Measurements from ENCODE around the gene PTCHD1.

PTCHD1 gene

DNA sequence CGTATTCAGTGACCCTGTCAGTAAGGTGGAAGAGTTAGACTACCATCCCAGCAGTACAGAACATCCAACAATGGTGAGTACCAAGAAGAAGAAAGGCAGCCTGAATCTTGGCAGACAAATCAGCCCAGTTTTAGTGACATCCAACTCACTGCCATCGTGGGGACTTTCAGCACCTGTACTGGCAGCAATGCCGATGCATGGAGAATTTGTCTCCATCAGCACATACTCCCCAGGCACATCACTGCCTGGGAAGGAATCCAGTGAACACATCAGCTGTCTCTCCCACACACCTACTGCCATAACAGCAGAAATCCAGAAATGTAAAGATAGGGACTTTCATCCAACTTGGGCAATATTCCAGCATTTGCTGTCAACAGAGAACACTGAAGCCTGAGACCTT is 29.8 kb downstream of the PTCHD1 start:
- DNase-seq: no peak

DNA sequence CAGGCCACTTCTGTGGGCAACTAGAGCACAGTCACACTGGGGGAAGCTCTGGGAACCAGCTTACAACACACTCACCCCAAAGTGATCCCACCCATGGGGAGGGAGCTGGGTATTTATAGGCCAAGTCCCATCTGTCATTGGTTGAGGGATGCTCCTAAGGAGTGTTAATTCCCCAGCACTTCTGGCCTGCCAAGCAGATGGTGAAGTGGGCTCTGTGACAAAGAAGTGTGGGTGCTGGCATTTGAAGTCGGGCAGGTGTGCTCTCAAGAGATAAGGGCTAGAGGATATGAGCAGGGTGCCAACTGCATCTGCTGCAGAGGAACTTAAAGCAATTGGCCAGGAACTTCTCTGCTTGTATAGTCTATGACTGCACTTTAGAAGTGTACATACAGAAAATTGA is 30.9 kb downstream of the PTCHD1 start:
- no peak for DNase-seq

DNA sequence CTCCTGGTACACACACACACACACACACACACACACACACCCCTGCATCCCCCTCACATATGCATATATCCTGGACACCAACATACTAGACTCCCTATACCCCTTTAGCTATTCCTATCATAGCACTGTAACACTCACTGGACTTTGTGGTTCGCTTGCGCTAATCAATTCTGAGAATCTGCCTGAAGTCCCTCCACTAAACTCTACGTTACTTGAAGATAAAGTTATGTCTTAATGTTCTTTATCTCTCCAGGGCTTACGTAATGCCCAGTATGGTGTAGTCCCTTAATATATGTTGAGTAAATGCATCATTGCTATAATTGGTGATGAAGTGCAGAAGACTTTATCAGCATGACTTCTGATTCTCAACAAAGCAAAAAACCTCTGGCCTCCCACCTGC is 32.3 kb downstream of the PTCHD1 start:
- no peak for DNase-seq

DNA sequence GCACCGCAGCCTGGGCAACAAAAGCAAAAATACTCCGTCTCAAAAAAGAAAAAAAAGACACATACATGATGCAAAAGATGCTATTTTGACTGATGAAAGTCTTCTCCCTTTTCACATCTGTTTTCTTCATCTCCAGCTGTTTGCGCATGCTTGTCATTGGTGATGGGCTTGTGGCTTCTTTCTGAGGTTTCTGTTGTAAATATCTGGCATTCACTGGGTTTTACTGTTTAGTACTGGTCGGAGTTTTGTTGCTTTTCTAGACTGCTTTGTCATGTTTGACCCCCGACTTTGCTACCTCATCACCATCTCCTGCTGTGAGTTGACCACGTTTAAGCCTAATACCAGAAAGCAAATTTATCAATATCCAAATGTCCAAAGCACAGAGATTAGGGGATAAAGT is 34.4 kb downstream of the PTCHD1 start:
- no peak for DNase-seq

DNA sequence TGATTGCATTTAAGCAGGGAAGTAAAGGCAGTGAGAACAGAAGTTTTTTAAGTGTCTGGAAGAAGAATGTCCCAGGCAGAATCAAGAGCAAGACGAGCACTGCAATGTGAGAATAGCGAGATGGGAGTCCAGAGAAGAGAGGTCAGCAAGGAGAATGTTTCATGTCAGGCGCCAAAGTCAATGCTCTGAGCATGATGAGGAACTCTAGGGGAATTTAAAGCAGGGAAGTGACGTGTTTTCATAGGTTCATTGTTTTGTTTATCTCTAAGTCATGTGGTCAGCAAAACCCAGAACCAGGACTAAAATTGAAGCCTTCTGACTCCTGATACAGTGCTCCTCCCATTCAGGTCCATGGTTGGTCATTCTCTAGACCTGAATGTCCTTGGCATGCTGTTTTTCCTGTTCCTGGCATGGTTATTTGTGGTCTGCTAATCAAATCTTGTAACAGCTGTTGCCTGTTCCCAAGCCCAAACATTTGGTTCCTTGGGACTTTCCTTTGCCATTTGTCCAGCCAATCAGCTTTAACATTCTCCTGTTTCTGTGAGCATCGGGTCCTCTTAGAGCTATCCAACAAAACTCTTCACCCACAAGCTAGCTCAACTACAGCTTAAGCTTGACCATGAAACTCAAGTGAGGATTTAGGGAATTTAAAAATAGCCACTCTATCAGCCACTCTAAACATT is 37.7 kb downstream of the PTCHD1 start:
- no peak for DNase-seq

DNA sequence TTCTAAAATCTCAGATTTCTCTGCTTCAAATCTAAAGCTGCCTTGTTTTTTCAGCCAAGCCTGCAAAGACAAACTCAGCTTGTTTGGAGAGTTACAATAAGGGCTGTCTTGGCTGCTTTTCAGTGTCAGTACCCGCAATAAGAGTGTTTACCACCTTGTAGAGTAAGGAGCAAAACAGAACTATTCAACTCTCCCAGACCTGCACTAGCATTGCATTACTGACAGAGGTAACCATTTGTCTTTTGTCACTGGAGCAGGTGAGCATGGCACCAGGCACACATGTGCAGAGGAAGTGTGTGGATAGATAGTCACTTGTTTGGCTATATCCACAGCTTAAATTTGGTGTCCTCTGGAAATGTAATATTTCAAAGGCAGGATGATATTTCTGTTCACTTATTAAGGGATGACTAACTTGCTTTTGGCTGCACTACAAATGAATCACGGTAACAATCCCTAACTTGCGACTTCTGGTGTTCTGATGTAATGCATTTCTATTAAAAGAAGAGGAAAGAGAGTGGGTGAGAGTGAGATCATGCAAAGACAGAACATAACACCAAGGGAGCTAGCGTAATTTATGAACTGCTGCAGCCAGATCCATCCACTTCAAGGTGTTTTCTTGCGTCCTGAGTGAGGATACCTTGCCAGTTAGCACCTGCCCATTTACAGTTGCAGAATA is 38.6 kb downstream of the PTCHD1 start:
- DNase-seq: no peak

DNA sequence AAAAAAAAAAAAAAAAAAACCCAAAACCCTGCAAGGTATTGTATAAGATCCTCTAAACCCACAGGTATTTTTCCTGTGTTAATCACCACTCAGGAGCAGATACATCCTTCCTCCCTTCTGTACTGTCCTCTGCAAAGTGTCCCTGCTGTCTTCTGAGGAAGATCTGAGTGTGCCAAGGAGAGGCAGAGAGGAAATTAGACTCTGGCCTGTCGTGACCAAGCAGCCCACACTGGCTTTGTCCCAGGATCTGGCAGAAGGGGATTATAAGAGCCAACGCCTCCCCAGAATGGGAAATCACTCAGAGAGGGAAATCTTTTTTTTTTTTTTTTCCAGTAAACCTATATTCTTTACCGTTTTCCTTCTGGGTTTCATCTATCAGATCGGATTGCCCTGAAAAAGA is 39.6 kb downstream of the PTCHD1 start:
- no peak for DNase-seq

DNA sequence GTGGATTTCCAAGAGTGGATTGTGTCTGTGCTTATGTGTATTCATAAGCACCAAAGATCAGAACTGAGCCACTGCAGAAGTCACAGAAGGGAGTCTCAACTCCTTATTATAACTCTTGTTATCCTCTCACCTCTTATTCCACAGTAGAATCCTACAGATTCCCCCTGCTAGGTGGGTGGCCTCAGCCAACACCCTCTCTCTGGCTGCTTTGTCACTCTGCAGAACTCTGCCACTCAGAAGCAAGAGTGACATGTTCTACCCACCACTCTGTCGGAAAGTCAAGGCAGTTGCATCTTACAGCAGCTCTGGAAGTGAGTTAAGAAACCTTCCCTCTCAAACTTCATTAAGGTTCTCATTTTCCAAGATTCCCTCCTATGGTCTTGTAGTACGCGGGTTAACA is 41.9 kb downstream of the PTCHD1 start:
- no peak for DNase-seq

DNA sequence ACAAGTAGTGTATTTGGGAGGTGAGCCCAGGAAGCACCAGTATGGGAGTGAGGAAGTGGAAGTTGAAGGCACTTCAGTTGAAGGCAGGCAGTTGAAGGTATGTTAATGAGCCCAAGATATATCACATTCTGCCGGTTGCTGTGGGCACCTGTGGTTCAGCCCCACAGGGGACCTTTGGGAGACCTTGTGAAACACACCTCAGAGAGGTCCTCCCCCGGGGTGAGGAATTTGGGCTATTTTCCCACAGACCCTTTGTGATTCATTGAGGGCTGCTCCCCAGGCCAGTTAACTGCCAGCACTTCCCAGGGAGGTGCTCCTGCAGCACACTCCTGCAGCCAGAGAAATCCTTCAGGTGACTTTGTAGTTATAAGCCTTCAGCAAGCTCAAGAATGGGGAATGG is 45.9 kb downstream of the PTCHD1 start:
- no peak for DNase-seq

DNA sequence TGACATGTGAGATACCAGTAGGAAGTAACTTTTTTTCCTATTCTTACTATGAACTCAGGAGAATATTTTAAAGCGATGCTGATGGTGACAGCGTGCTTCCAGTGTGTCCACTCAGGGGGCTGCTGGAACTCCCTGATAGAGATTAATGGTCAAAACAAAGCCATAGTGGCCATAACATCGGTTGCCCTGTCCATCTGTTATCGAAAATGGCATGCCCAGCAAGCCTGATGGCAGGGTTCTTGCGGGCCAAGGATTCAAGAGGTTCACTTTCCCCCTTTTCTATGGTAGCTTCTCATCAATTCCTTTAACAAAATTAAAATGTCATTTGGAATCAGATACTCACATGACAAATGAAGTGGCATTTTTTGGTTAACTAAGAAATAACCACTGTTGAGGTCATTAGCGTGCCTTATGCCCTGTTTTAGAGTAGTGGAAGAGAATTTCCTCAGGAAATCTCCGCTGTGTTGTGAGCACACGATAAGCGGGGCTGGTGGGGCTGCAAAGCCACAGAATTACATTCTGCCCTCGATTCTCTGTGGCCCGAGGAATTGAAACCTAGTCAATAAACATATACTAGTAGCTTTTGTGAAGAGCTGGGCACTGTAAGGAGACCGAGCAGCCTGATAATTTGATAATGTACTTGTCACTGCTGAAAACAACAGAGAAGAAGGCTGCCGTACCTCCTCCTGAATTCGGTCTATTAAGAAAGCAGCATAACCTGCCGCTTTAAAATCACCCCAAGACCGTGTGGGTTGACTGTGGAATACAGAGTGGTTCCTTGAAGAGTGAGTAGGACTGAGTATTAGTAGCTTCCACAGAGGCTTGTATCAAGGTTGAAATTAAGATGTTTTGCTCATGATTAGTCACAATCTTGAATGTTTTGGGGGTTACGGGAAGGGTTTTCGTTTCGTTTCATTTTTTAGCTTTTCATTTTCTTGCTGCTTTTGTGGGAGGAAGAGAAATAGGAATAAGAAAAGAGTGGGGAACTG is 46.7 kb downstream of the PTCHD1 start:
- DNase-seq: no peak

DNA sequence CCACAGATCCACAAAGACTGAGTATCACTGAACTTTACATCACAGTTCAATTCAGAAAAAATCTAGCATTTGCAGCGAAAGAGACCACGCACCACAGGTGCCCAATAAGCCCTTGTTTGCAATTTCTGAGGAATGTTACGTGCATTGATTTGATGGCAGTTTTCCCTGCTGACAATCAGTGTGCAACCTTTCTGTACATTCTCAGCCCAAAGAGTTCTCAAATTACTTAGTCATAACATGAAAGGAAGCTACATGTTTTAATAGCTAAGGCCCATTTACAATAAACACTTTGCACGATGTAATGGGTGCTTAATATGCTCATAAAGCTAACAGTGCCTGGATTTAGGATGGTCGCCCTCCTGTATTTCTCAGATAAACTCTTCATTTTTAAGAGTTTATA is 47.9 kb downstream of the PTCHD1 start:
- no peak for DNase-seq

DNA sequence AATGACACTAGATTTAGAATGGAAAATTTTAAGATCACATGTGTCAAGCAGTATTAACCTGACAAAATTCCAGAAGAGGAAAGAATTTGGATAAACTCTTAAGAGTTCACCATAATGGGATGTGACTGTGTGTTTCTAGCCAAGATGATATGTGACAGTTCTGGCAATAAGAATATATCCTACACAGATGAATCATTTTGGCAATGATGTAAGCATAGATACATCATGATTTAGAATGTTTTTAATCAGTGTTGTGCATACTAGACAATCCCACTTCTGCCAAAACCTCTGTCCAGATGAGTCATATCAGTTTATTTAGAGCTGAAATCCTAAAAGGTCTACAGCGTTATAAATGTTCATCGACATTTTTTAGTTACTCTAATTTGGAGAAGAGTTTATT is 48.8 kb downstream of the PTCHD1 start:
- DNase-seq: no peak

DNA sequence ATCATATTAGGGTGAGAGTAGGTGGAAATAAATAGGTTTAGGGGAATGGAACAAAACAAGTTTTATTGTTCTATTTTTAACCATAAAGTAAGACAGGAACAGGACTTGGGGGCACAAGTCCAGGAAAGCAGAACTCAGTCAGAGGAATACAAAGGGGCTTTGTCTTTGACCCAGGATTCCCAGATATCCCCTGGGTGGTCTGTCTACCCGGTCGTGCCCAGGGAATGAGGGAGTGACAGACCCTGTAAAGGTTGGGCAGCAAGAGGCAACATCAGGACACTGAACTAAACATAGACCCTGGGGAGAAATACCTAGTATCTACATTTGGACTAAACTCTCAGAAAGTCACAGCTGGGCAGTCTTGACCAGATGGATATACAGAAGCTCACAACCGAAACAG is 50.6 kb downstream of the PTCHD1 start:
- DNase-seq: no peak

DNA sequence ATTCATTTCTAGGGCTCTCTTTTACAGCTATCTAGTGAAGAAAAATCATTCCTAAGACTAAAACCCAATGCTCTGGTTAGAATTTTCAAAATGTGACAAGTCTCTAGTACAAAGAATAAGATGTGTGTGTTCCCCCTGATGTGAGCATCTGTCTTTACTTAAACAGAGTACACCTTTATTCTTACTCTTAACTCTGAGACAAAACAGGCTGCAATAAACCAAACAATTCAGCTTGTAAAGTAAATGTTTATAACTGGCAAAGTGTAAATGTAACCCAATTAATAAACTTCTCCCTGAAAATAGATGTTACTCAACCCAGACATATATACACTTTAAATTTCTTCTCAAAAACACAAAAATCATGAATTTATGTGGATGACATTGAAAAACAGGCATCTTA is 51.6 kb downstream of the PTCHD1 start:
- DNase-seq: no peak

DNA sequence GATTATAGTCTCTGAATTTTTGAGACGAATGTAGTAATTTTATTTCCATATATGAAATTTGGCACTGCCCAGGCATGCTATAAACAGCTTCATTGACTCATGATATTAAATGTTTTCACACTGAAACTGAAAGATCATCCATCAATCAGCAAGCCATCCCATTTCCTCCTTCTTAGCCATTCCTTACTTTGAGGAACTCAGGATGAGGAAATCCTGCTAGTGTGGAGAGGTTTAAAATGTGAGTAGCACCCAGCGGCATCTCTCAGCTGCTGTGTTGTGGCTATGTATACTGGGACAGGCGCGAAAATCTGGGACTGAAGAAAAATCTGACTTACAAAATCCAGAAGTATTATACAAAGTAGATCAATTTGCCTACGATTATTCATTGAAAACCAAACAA is 52.1 kb downstream of the PTCHD1 start:
- no peak for DNase-seq

DNA sequence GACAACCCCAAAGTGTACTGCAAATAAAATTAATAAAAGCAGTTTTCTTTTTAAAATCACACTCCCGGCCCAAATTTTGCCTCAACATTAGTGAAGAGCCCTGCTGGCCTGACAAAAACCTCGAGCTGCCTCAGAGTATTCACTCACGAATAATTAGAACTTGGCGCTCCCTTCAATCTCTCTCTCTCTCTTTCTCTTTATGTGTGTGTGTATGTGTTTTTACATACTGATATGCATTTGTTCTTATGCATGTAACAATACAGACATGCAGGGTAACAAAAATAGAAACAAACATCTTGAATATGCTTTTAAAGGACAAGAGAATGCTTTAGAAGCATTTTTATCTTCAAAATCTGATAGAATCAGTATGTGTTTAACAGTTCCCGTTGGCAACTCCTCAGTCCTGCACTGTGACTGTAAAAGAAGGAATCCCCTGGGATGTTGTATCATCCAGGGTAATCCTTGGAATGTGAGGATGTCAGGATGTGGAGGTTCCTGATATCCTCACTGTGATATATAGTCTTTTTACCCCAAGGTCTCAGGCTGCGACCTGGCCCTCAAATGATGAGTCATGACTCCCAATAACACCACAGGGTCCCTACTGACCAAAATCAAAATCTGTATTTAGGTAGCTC is 53.0 kb downstream of the PTCHD1 start:
- no peak for DNase-seq

DNA sequence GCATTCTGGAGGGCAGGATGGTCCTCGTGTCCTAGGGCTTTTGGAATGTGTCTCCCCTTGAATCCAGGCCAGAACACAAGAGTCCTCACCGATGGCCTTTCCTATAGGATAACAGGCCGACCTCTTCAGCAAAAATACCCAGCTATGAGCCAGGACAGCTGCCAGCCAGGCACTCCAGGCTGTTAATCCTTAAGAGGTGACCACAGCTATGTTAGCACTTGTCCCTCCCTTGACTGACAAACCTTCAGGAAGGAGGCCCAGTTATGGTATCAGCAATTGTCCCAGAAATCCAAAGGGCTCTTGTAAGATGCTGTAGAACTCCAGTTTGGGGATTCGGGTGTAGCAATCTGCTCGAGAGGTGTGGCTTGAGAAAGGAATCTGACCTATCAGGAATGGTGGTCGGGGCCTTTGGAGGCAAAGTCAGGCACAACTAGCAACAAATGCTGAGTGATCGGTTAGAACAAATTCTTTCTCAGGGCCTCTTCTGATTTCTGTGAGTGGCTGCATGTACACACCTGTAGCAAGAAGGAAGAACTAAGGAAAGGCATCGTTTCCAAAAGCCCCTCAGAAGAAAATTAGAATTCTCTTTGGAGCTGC is 54.6 kb downstream of the PTCHD1 start:
- DNase-seq: no peak

DNA sequence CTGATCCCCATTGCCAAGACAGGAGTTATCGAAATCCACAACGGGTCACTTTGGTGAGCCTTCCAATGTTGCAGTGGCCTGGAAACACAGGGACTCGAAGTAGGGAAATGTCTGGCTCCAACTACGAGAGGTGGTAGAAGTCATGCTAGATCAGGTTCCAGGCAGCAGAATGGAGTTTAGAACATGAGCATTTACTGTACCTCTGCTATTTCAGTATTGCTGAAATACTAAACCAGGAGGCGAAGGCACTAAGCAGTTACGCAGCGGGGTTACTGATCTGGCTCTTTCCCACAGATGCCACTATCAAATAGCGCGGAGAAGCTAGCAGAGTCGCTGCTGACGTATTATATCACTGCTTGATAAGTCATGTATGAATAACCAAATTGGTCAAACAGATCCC is 56.3 kb downstream of the PTCHD1 start:
- no peak for DNase-seq

DNA sequence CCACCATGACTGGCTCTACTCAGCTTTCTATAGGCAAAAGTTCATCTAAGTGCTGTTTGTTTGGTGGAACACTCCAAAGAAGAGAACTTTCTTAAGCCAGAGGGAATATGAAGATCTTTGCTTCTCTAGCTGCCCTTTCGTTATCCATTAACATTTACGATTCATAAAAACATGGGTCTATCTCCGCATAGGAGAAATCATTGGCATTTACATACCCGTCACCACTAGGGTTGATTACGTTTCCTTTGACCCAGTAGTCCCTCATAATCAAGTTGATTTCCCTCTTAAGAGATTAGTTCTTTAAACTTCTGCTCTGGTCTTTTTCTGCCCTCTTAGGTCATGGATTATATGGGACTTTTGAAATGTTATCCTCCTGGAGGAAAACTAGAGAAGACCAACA is 57.5 kb downstream of the PTCHD1 start:
- DNase-seq: no peak

DNA sequence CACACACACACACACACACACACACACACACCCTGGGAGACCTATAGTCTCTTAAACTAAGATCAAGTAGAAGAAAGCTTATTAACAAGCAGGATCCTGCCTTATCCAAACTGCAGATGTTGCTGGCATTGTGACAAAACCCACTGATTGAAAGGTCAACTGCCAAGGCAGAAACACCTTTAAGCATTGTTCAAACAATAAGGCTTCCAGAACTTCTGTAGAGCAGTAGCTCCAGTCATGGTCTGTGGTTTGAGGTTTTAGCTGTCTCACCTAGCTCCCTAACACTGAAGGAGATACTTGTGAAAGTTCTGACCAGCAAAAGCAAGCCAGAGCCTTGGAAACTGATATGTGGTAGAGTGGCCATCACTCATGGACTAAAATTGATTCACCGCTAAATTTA is 59.8 kb downstream of the PTCHD1 start:
- no peak for DNase-seq

DNA sequence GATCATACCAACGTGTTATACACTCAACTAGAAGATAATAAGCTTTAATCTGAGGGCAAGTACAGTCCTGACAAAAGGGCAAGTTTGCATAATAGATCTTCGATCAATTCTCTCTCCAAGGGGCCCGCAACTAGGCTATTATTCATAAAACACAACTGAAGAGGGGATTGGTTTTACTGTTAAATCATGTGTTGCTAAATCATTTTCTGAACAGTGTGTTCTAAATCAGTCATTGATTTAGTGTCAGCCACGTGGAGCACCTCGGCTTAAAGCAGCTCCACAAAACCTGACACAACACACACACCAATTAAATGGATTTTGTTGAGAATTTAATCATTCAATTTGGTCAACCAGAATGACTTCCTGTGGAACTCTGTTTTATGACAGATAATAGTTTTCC is 61.6 kb downstream of the PTCHD1 start:
- DNase-seq: no peak

DNA sequence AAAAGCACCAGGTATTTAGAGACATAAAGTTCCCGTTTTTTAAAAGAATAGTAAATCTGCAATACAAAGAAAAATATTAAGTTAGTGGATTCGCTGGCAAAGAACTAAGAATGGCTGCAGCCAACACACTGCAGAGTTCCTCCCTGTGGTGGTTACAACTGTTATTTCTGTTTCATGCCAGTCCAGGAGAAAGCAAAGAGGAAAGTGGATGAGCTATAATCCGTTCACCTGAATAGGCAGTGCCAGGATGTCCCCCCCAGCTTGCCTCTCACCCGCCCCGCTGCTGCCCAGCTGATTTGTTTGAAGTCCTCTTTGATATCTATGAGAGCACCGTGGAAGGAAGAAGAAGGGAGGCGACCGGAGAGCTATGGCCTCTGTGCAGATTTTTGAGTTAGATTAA is 63.9 kb downstream of the PTCHD1 start:
- DNase-seq: no peak

DNA sequence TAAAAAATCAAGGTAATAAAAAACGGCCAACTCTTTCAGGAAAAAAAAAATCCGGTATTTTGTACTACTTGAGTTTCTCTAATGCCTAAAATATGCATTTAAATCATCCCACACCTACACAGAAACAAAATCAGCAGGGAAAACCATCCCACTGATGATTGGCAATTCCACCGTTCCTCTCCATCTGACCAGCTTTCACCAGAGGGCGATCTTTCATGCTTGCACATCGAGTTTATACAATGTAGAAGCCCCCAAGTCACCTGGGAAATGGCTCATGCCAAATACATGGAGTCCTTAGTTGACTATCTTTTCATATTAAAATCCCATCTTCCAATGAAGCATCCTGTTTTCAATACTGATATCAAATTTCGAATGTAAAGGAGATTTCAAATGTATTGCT is 69.2 kb downstream of the PTCHD1 start:
- no peak for DNase-seq

Data from T1000 (cell line).